ENCODE measurements around the gene LRRC31.

DNA sequence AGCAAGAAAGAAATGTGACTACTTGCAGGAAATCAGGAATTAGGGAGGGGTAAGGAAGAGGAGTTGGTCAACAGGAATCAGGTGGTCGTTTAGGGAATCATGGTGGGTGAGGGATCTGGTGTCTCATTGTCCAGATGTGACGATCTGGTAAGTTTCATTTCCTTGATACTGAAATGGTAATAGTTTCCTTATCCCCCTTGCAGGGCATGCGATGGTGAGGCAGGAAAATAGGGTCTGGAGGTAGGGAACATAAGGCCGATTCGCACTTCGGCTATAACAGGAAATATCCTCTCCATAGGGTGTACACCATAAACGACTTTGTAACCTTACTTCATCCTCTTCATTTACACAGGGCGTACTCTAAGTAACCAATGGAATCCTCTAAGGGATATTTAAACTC lies 56.5 kb downstream of the LRRC31 start:
- TF ChIP-seq, protein P1, sequence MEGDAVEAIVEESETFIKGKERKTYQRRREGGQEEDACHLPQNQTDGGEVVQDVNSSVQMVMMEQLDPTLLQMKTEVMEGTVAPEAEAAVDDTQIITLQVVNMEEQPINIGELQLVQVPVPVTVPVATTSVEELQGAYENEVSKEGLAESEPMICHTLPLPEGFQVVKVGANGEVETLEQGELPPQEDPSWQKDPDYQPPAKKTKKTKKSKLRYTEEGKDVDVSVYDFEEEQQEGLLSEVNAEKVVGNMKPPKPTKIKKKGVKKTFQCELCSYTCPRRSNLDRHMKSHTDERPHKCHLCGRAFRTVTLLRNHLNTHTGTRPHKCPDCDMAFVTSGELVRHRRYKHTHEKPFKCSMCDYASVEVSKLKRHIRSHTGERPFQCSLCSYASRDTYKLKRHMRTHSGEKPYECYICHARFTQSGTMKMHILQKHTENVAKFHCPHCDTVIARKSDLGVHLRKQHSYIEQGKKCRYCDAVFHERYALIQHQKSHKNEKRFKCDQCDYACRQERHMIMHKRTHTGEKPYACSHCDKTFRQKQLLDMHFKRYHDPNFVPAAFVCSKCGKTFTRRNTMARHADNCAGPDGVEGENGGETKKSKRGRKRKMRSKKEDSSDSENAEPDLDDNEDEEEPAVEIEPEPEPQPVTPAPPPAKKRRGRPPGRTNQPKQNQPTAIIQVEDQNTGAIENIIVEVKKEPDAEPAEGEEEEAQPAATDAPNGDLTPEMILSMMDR (IDR thresholded peaks at IDR 0.05): no peak
- no peak for TF ChIP-seq POLR2A (IDR thresholded peaks at IDR 0.05)

Measured in Peyer's patch (tissue), 4 donors.